ENCODE measurements around the gene WDR91.
"Not testable (repeated sequence)": the region's sequence is repeated elsewhere in the genome, so short reads cannot be mapped to it uniquely, and the experiment has no call there.

WDR91 gene

GRCh38 chr7:135233570-135233969 lies 22.2 kb upstream of the WDR91 start, which contains the start of gene STRA8:
STRA8 (plus strand) TSS chr7:135233838; CDS start chr7:135240525, 6,687 bp downstream.
- DNase-seq (ENCODE audit: low spot score): no peak

GRCh38 chr7:135232720-135233119 lies 21.4 kb upstream of the WDR91 start:
- DNase-seq (ENCODE audit: low spot score): no peak

GRCh38 chr7:135232087-135232486 lies 20.8 kb upstream of the WDR91 start:
- DNase-seq (ENCODE audit: low spot score): no peak

- no peak for DNase-seq (ENCODE audit: low spot score)
These were observed 20.4 kb upstream of the WDR91 start for GRCh38 chr7:135231686-135232085.

GRCh38 chr7:135224027-135224426 lies 12.7 kb upstream of the WDR91 start:
- DNase-seq (ENCODE audit: low spot score): no peak

- no peak for DNase-seq (ENCODE audit: low spot score)
These were observed 6.6 kb upstream of the WDR91 start for GRCh38 chr7:135217645-135218509.

- DNase-seq (ENCODE audit: low spot score): no peak
These were observed 4.4 kb upstream of the WDR91 start for GRCh38 chr7:135215698-135216097.

GRCh38 chr7:135215180-135215579 lies 3.9 kb upstream of the WDR91 start:
- no peak for DNase-seq (ENCODE audit: low spot score)

GRCh38 chr7:135213831-135214230 lies 2.5 kb upstream of the WDR91 start:
- no peak for DNase-seq (ENCODE audit: low spot score)

- not testable (repeated sequence) for DNase-seq (ENCODE audit: low spot score)
These were observed 790 bp upstream of the WDR91 start for GRCh38 chr7:135211946-135212685.

- peak; percentile 12 for DNase-seq (ENCODE audit: low spot score)
These were observed 493 bp downstream of the WDR91 start for GRCh38 chr7:135210888-135211178.

GRCh38 chr7:135209225-135209834 lies 2.0 kb downstream of the WDR91 start:
- DNase-seq (ENCODE audit: low spot score): no peak

- DNase-seq (ENCODE audit: low spot score): no peak
These were observed 3.1 kb downstream of the WDR91 start for GRCh38 chr7:135208102-135208793.

- no peak for DNase-seq (ENCODE audit: low spot score)
These were observed 3.8 kb downstream of the WDR91 start for GRCh38 chr7:135207406-135208101.

GRCh38 chr7:135206941-135207391 lies 4.4 kb downstream of the WDR91 start:
- DNase-seq (ENCODE audit: low spot score): no peak

GRCh38 chr7:135205850-135206249 lies 5.5 kb downstream of the WDR91 start:
- no peak for DNase-seq (ENCODE audit: low spot score)

- no peak for DNase-seq (ENCODE audit: low spot score)
These were observed 6.5 kb downstream of the WDR91 start for GRCh38 chr7:135204876-135205275.

GRCh38 chr7:135204341-135204749 lies 7.0 kb downstream of the WDR91 start:
- no peak for DNase-seq (ENCODE audit: low spot score)

GRCh38 chr7:135201350-135201749 lies 10.0 kb downstream of the WDR91 start:
- no peak for DNase-seq (ENCODE audit: low spot score)

- no peak for DNase-seq (ENCODE audit: low spot score)
These were observed 10.4 kb downstream of the WDR91 start for GRCh38 chr7:135200821-135201331.

GRCh38 chr7:135199439-135199838 lies 11.9 kb downstream of the WDR91 start:
- no peak for DNase-seq (ENCODE audit: low spot score)

Data from kidney capillary endothelial cell (primary cell).